Skeletal muscle satellite cell (primary cell): ENCODE measurements around the gene SH2D1B.
"Not testable (repeated sequence)": the region's sequence is repeated elsewhere in the genome, so short reads cannot be mapped to it uniquely, and the experiment has no call there.

Source experiments
- H3K27me3 ChIP-seq: 2 replicates; pipeline ENCODE4 v1.7.0; 2013; ENCODE audit warnings: low read length; ENCODE audit not compliant: control insufficient read depth, insufficient read depth
- H3K36me3 ChIP-seq: 2 replicates; pipeline ENCODE4 v1.7.0; 2013; ENCODE audit warnings: mild to moderate bottlenecking, control low read depth, low read length; ENCODE audit not compliant: insufficient read depth
- H3K4me1 ChIP-seq: 2 replicates; pipeline ENCODE4 v1.7.0; 2013; ENCODE audit warnings: low read length; ENCODE audit not compliant: control insufficient read depth, insufficient read depth
- H3K4me2 ChIP-seq: 2 replicates; pipeline ENCODE4 v1.7.0; 2013; ENCODE audit warnings: mild to moderate bottlenecking, low read length
- H3K4me3 ChIP-seq: 2 replicates; pipeline ENCODE4 v1.7.0; 2013; ENCODE audit warnings: low read length
- H3K9ac ChIP-seq: 2 replicates; pipeline ENCODE4 v1.7.0; 2013; ENCODE audit warnings: mild to moderate bottlenecking, low read depth, low read length, moderate library complexity
- H3K9me3 ChIP-seq: replicated peaks from 2 replicates; pipeline ENCODE4 v1.7.0; 2013; ENCODE audit warnings: mild to moderate bottlenecking, control low read depth, low read length

SH2D1B gene

GRCh38 chr1:162353702-162354101, 58.2 kb downstream of the SH2D1B start:
- Histone ChIP-seq H3K4me1 (peaks cover 17% of the 10 kb centered on the region), H3K9ac (no peak overlapping the region), H3K4me2 (no peak overlapping the region), H3K9me3 (no peaks in the 10 kb centered on the region), H3K36me3 (no peaks in the 10 kb centered on the region), H3K4me3 (no peak overlapping the region), H3K27me3 (no peaks in the 10 kb centered on the region)

DNA sequence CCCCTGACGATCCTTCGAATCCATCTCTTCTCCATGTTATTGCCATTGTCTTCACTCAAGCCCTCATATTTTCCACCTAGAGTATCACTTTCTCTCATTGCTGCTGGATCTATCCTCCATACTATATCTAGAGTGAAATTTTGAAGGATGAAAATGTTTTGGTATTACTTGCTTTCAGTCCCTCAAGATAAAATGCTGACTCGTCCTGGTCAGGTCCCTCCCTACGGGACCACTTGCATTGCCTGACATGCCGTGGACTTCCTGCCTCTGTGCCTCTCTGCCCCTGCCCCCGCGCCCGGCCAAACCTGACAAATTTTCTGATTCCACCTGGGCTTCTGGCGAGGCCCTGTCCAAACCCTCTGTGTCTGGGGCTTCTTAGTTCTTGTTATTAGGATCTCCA, 58.9 kb downstream of the SH2D1B start:
- no peaks in the 10 kb centered on the region for H3K9me3 ChIP-seq
- peaks cover 17% of the 10 kb centered on the region for H3K4me1 ChIP-seq
- H3K4me3 ChIP-seq = no peak overlapping the region
- no peaks in the 10 kb centered on the region for H3K27me3 ChIP-seq
- H3K4me2 ChIP-seq = no peak overlapping the region
- no peaks in the 10 kb centered on the region for H3K36me3 ChIP-seq
- no peak overlapping the region for H3K9ac ChIP-seq

- H3K9me3 ChIP-seq, H3K36me3 ChIP-seq, H3K4me2 ChIP-seq, H3K27me3 ChIP-seq, H3K9ac ChIP-seq, H3K4me3 ChIP-seq: not testable (repeated sequence)
- H3K4me1 ChIP-seq = peaks cover 17% of the 10 kb centered on the region
These were observed 60.1 kb downstream of the SH2D1B start for GRCh38 chr1:162351874-162352273.

DNA sequence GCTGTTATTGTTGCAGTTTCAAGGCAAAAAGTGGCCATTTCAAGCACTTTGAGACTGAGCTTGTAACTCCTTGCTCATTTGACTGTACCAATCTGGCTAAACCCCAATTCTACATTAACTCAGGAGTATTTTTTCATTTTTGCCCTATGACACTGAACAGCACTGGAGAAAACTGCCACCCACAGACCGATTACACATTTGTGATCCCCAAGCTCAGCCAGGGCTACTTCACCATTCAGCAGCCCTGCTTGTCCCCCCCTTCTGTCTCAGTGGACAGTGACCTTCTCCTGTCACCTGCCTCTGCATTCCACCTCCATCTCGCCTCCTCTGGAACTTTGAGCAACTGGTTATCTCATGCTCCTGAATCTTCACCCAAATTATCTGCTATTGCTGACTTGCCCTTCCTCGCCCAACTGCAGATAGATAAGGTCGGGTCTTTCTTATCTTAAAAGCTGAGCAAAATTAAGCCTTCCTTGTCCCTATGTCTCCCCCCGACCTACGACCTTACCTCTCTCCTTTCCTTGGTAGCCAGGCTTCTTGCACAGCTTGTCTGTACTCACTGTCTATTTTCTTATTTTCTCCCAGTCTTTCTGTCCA, 60.6 kb downstream of the SH2D1B start:
- Histone ChIP-seq H3K36me3 (no peaks in the 10 kb centered on the region), H3K4me2 (no peak overlapping the region), H3K9ac (no peak overlapping the region), H3K4me3 (no peak overlapping the region), H3K27me3 (no peaks in the 10 kb centered on the region), H3K4me1 (peaks cover 17% of the 10 kb centered on the region), H3K9me3 (no peaks in the 10 kb centered on the region)

DNA sequence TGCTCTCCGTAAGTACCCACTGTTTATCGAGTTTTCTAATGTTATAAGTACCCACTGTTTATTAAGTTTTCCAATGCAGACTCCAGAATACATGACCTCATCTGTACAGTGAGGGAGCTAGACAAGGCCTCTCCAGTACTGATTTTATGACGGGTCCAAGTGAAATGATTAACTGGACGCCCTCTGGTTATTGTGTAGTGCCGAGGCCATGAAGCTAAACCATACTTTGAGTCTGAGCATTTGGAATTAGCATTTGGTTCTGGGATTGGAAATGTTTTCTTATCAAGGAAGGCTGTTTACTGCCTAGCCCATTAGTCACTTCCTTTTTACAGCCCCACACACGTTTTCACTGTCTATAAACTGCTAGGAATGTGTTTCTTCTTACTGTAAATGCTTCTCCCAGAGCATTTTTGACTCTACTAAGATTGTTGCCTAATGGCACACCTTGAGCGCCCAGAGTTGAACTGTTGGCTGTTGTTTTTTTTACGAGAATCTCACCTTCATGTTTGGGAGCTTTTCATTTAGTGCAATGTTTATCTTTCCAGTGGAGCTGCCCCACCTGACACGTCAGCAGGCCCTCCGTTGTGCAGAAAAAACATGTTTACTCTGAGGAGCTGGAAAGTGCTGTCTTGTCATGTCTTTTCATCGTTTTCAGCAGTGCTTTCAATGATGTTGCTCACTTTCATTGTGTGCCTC, 62.2 kb downstream of the SH2D1B start:
- H3K4me1 ChIP-seq = peaks cover 17% of the 10 kb centered on the region

GRCh38 chr1:162347281-162347680, 64.7 kb downstream of the SH2D1B start:
- H3K4me1 ChIP-seq = peaks cover 17% of the 10 kb centered on the region
- no peak overlapping the region for H3K4me2 ChIP-seq

More for the DNA sequence above, 62.2 kb downstream of the SH2D1B start:
- Histone ChIP-seq H3K36me3 (no peaks in the 10 kb centered on the region), H3K9ac (no peak overlapping the region), H3K9me3 (no peaks in the 10 kb centered on the region), H3K4me3 (no peak overlapping the region), H3K27me3 (no peaks in the 10 kb centered on the region), H3K4me2 (peak overlapping the region; percentile 21)

More at GRCh38 chr1:162347281-162347680, 64.7 kb downstream of the SH2D1B start:
- Histone ChIP-seq H3K9me3 (no peaks in the 10 kb centered on the region), H3K9ac (no peak overlapping the region), H3K36me3 (no peaks in the 10 kb centered on the region), H3K4me3 (no peak overlapping the region), H3K27me3 (no peaks in the 10 kb centered on the region)
